ENCODE data around the gene EPHA5.

DNA sequence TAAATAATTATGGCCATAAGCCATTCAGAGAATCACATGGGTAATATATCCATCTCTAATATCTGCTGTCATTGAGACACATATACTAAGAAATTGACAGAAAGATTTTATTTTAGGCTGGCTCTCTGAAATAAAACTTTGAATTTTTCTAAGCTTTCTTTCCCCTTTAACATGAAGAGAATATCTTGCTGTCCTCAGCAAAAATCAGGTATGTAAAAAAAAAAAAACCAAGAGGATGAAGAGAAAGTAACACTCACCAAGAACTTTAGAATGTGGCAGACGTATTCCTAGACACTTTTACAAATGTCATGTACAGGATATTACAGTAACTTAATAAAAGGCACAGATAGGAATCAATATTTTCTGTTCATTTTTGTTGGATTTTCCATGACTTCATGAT is 65.8 kb downstream of the EPHA5 start:
- TF ChIP-seq, protein P1, sequence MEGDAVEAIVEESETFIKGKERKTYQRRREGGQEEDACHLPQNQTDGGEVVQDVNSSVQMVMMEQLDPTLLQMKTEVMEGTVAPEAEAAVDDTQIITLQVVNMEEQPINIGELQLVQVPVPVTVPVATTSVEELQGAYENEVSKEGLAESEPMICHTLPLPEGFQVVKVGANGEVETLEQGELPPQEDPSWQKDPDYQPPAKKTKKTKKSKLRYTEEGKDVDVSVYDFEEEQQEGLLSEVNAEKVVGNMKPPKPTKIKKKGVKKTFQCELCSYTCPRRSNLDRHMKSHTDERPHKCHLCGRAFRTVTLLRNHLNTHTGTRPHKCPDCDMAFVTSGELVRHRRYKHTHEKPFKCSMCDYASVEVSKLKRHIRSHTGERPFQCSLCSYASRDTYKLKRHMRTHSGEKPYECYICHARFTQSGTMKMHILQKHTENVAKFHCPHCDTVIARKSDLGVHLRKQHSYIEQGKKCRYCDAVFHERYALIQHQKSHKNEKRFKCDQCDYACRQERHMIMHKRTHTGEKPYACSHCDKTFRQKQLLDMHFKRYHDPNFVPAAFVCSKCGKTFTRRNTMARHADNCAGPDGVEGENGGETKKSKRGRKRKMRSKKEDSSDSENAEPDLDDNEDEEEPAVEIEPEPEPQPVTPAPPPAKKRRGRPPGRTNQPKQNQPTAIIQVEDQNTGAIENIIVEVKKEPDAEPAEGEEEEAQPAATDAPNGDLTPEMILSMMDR (IDR thresholded peaks at IDR 0.05): no peak
- TF ChIP-seq POLR2A (IDR thresholded peaks at IDR 0.05) (no peak), POLR2AphosphoS5 (IDR thresholded peaks at IDR 0.05) (no peak), EP300 (IDR thresholded peaks at IDR 0.05) (no peak)

All from sigmoid colon (tissue), 4 donors.